DND-41 (cell line): Measurements from ENCODE around the gene SLCO2A1.

Experiments used
- ATAC-seq: fragments of 200-7000 bp; cut with Tn5 transposase; 3 replicates; pipeline ENCODE4 v1.9.1; 2021; ENCODE audit warnings: low read depth; ENCODE audit not compliant: insufficient read depth
- DNase-seq: peaks from one replicate; pipeline ENCODE4 v3.0.0-alpha.2; 2020
- H2AFZ ChIP-seq: 2 replicates; pipeline ENCODE4 v1.6.0; 2012; ENCODE audit warnings: low read depth, low read length
- H3K27ac ChIP-seq: 2 replicates; pipeline ENCODE4 v1.5.1; 2012; ENCODE audit warnings: low read length, inconsistent platforms
- H3K27me3 ChIP-seq: fragments of 200-600 bp; sonication (generic); 2 replicates; pipeline ENCODE4 v1.6.0; 2012; ENCODE audit warnings: low read length, mild to moderate bottlenecking, inconsistent platforms; ENCODE audit not compliant: insufficient read depth, poor library complexity
- H3K36me3 ChIP-seq: 2 replicates; pipeline ENCODE4 v1.5.1; 2012; ENCODE audit warnings: low read length, inconsistent platforms; ENCODE audit not compliant: insufficient read depth
- H3K4me1 ChIP-seq: 2 replicates; pipeline ENCODE4 v1.5.1; 2012; ENCODE audit warnings: mild to moderate bottlenecking, low read length; ENCODE audit not compliant: insufficient read depth
- H3K4me2 ChIP-seq: 2 replicates; pipeline ENCODE4 v1.6.0; 2012; ENCODE audit warnings: mild to moderate bottlenecking, moderate library complexity, low read length, inconsistent platforms; ENCODE audit not compliant: insufficient read depth
- H3K4me3 ChIP-seq, 2 experiments: fragments of 200-600 bp in 1 of 2; shearing (Covaris generic) in 1 of 2; 2 replicates each; pipeline ENCODE4 v1.5.1; 2012 to 2016; ENCODE audit warnings: inconsistent platforms in 2 of 2, low read length in 2 of 2, mild to moderate bottlenecking in 2 of 2, low read depth in 1 of 2, moderate library complexity in 1 of 2
- H3K79me2 ChIP-seq: 2 replicates; pipeline ENCODE4 v1.6.0; 2012; ENCODE audit warnings: low read length, inconsistent platforms; ENCODE audit not compliant: insufficient read depth
- H3K9ac ChIP-seq: 2 replicates; pipeline ENCODE4 v1.6.0; 2012; ENCODE audit warnings: low read depth, mild to moderate bottlenecking, inconsistent platforms, low read length, moderate library complexity
- H3K9me3 ChIP-seq: 2 replicates; pipeline ENCODE4 v1.5.1; 2012; ENCODE audit warnings: low read length, moderate library complexity, mild to moderate bottlenecking, inconsistent platforms; ENCODE audit not compliant: insufficient read depth, severe bottlenecking
- H4K20me1 ChIP-seq: 2 replicates; pipeline ENCODE4 v1.6.0; 2012; ENCODE audit warnings: low read length; ENCODE audit not compliant: insufficient read depth
- CTCF ChIP-seq: IDR thresholded peaks from 2 replicates; pipeline ENCODE4 v1.5.1; 2012; ENCODE audit warnings: borderline replicate concordance, low read length, moderate library complexity, mild to moderate bottlenecking; ENCODE audit not compliant: poor library complexity, severe bottlenecking; ENCODE audit errors: extremely low read depth
- EZH2 ChIP-seq: IDR thresholded peaks from 3 replicates; pipeline ENCODE4 v1.6.1; 2012; ENCODE audit warnings: borderline replicate concordance, low read depth, mild to moderate bottlenecking, moderate library complexity, low read length, inconsistent platforms; ENCODE audit not compliant: severe bottlenecking

The SLCO2A1 gene

GRCh38 chr3:134001251-134001650 is 28.5 kb downstream of the SLCO2A1 start:
- ATAC-seq (no peak), DNase-seq (no peak)
- Histone ChIP-seq H3K36me3 (no peaks in the 10 kb centered on the region), H3K27ac (no peak overlapping the region), H3K9ac (no peak overlapping the region), H3K9me3 (no peaks in the 10 kb centered on the region), H3K79me2 (no peaks in the 10 kb centered on the region), H2AFZ (no peak overlapping the region), H3K4me1 (no peaks in the 10 kb centered on the region), H3K4me2 (no peak overlapping the region), H3K4me3 (no peak overlapping the region), H3K27me3 (peaks cover 9% of the 10 kb centered on the region), H4K20me1 (no peaks in the 10 kb centered on the region)
- TF ChIP-seq CTCF: no peak
- no peak for TF ChIP-seq EZH2

GRCh38 chr3:133999891-134000685 is 29.6 kb downstream of the SLCO2A1 start:
- H3K4me2 ChIP-seq: no peak overlapping the region

GRCh38 chr3:133998691-133999241 is 31.0 kb downstream of the SLCO2A1 start:
- DNase-seq (no peak), ATAC-seq (no peak)
- Histone ChIP-seq H3K4me2 (no peak overlapping the region), H2AFZ (no peak overlapping the region), H3K79me2 (no peaks in the 10 kb centered on the region), H3K36me3 (no peaks in the 10 kb centered on the region), H3K4me1 (no peaks in the 10 kb centered on the region), H4K20me1 (no peaks in the 10 kb centered on the region), H3K4me3 (no peak overlapping the region), H3K9me3 (no peaks in the 10 kb centered on the region), H3K27me3 (peaks cover 9% of the 10 kb centered on the region), H3K27ac (no peak overlapping the region), H3K9ac (no peak overlapping the region)
- TF ChIP-seq CTCF (no peak), EZH2 (no peak)

More at GRCh38 chr3:133999891-134000685, 29.6 kb downstream of the SLCO2A1 start:
- DNase-seq (no peak), ATAC-seq (no peak)
- Histone ChIP-seq H3K27ac (no peak overlapping the region), H3K36me3 (no peaks in the 10 kb centered on the region), H3K4me1 (no peaks in the 10 kb centered on the region), H3K4me3 (no peak overlapping the region), H3K9me3 (no peaks in the 10 kb centered on the region), H3K79me2 (no peaks in the 10 kb centered on the region), H3K9ac (no peak overlapping the region), H3K27me3 (peaks cover 9% of the 10 kb centered on the region), H4K20me1 (no peaks in the 10 kb centered on the region), H2AFZ (no peak overlapping the region)
- TF ChIP-seq EZH2 (no peak), CTCF (no peak)
